H9 (cell line): ENCODE measurements around the gene ZNF502. TPM values are rescaled to one million over a fixed set of nuclear protein-coding genes. Genes with fewer than 3 reads are reported as not detected.

ENCODE experiments used
- DNase-seq: peaks from one replicate; pipeline ENCODE4 v3.0.0-alpha.2; 2017
- H2AFZ ChIP-seq: one replicate; pipeline ENCODE4 v1.6.1; 2013; ENCODE audit warnings: mild to moderate bottlenecking, low read length, control low read depth, moderate library complexity
- H2AK5ac ChIP-seq: 2 replicates; pipeline ENCODE4 v1.6.1; 2013; ENCODE audit warnings: low read length, control low read depth, mixed read lengths; ENCODE audit not compliant: insufficient read length
- H2BK120ac ChIP-seq: one replicate; pipeline ENCODE4 v1.6.1; 2013; ENCODE audit warnings: low read depth, mild to moderate bottlenecking, low read length, control low read depth, inconsistent platforms; ENCODE audit not compliant: poor library complexity, severe bottlenecking
- H2BK12ac ChIP-seq: 2 replicates; pipeline ENCODE4 v1.6.1; 2013; ENCODE audit warnings: low read length, control low read depth, mixed read lengths, low read depth; ENCODE audit not compliant: insufficient read length
- H2BK15ac ChIP-seq: 2 replicates; pipeline ENCODE4 v1.6.1; 2013; ENCODE audit warnings: low read depth, low read length, control low read depth
- H2BK20ac ChIP-seq: one replicate; pipeline ENCODE4 v1.6.1; 2013; ENCODE audit warnings: low read depth, mild to moderate bottlenecking, low read length, control low read depth, inconsistent platforms; ENCODE audit not compliant: poor library complexity, severe bottlenecking
- H2BK5ac ChIP-seq: 2 replicates; pipeline ENCODE4 v1.6.1; 2013; ENCODE audit warnings: low read length, control low read depth, mixed read lengths; ENCODE audit not compliant: insufficient read length
- H3K14ac ChIP-seq: 2 replicates; pipeline ENCODE4 v1.6.1; 2013; ENCODE audit warnings: low read length, control low read depth; ENCODE audit not compliant: insufficient read depth
- H3K18ac ChIP-seq: 2 replicates; pipeline ENCODE4 v1.6.1; 2013; ENCODE audit warnings: low read depth, mild to moderate bottlenecking, mixed read lengths, low read length, control low read depth; ENCODE audit not compliant: insufficient read length
- H3K23ac ChIP-seq: 2 replicates; pipeline ENCODE4 v1.6.1; 2013; ENCODE audit warnings: low read length, control low read depth, mixed read lengths, low read depth; ENCODE audit not compliant: insufficient read length
- H3K23me2 ChIP-seq: 2 replicates; pipeline ENCODE4 v1.6.1; 2013; ENCODE audit warnings: low read depth, mild to moderate bottlenecking, mixed read lengths, low read length, control low read depth; ENCODE audit not compliant: insufficient read length, poor library complexity, severe bottlenecking
- H3K27ac ChIP-seq: 2 replicates; pipeline ENCODE4 v1.5.1; 2013; ENCODE audit warnings: low read length, control low read depth, mixed read lengths, low read depth; ENCODE audit not compliant: insufficient read length
- H3K27me3 ChIP-seq: 2 replicates; pipeline ENCODE4 v1.6.1; 2013; ENCODE audit warnings: low read length, control low read depth, inconsistent platforms; ENCODE audit not compliant: insufficient read depth
- H3K4ac ChIP-seq: 2 replicates; pipeline ENCODE4 v1.6.1; 2013; ENCODE audit warnings: low read depth, mild to moderate bottlenecking, control low read depth, inconsistent platforms, low read length, moderate library complexity
- H3K4me1 ChIP-seq: 2 replicates; pipeline ENCODE4 v1.6.1; 2013; ENCODE audit warnings: low read length, control low read depth, inconsistent platforms; ENCODE audit not compliant: insufficient read depth
- H3K4me2 ChIP-seq: 2 replicates; pipeline ENCODE4 v1.6.1; 2013; ENCODE audit warnings: low read length, control low read depth, mixed read lengths; ENCODE audit not compliant: insufficient read length, insufficient read depth
- H3K56ac ChIP-seq: 2 replicates; pipeline ENCODE4 v1.6.1; 2013; ENCODE audit warnings: low read depth, mild to moderate bottlenecking, mixed read lengths, low read length, control low read depth; ENCODE audit not compliant: insufficient read length
- H3K79me1 ChIP-seq: 2 replicates; pipeline ENCODE4 v1.6.1; 2013; ENCODE audit warnings: low read depth, mild to moderate bottlenecking, moderate library complexity, low read length, control low read depth, inconsistent platforms; ENCODE audit not compliant: insufficient read depth, poor library complexity, severe bottlenecking
- H3K79me2 ChIP-seq: 2 replicates; pipeline ENCODE4 v1.6.1; 2013; ENCODE audit warnings: low read length, control low read depth, inconsistent platforms; ENCODE audit not compliant: insufficient read depth
- H3K9ac ChIP-seq: 2 replicates; pipeline ENCODE4 v1.6.1; 2013; ENCODE audit warnings: low read length, control low read depth, mixed read lengths; ENCODE audit not compliant: insufficient read length; ENCODE audit errors: extremely low read depth
- H3K9me3 ChIP-seq: one replicate; pipeline ENCODE4 v1.6.1; 2013; ENCODE audit warnings: low read depth, low read length, inconsistent platforms; ENCODE audit not compliant: control insufficient read depth
- H3T11ph ChIP-seq: one replicate; pipeline ENCODE4 v1.6.1; 2013; ENCODE audit warnings: mild to moderate bottlenecking, low read length, control low read depth, inconsistent platforms
- H4K20me1 ChIP-seq: one replicate; pipeline ENCODE4 v1.6.1; 2013; ENCODE audit not compliant: control insufficient read depth, insufficient read length, insufficient read depth
- H4K5ac ChIP-seq: 2 replicates; pipeline ENCODE4 v1.6.1; 2013; ENCODE audit warnings: low read depth, mild to moderate bottlenecking, mixed read lengths, low read length, control low read depth; ENCODE audit not compliant: insufficient read length
- H4K8ac ChIP-seq: replicated peaks from 2 replicates; pipeline ENCODE4 v1.6.1; 2013; ENCODE audit warnings: low read length, control low read depth, mixed read lengths, low read depth; ENCODE audit not compliant: insufficient read length
- H4K91ac ChIP-seq: 2 replicates; pipeline ENCODE4 v1.6.1; 2013; ENCODE audit warnings: low read depth, mild to moderate bottlenecking, moderate library complexity, mixed read lengths, low read length, control low read depth; ENCODE audit not compliant: insufficient read length
- H3K27ac Mint-ChIP-seq, 3 experiments: 2 replicates in 2 of 3; 3 replicates in 1 of 3; pipeline ENCODE4 v1.8.0; 2020 to 2021; ENCODE audit warnings: mixed read lengths in 3 of 3, mild to moderate bottlenecking in 1 of 3, moderate library complexity in 1 of 3
- H3K27me3 Mint-ChIP-seq: 2 replicates; pipeline ENCODE4 v1.8.0; 2021; ENCODE audit warnings: low read depth, mild to moderate bottlenecking, moderate library complexity, mixed read lengths
- H3K36me3 Mint-ChIP-seq, 3 experiments: 2 replicates in 2 of 3; 3 replicates in 1 of 3; pipeline ENCODE4 v1.8.0; 2020 to 2021; ENCODE audit warnings: low read depth in 3 of 3, mixed read lengths in 3 of 3; ENCODE audit not compliant: insufficient read depth in 1 of 3
- H3K4me1 Mint-ChIP-seq, 2 experiments: 2 replicates each; pipeline ENCODE4 v1.8.0; 2020; ENCODE audit warnings: mixed read lengths in 2 of 2
- H3K4me3 Mint-ChIP-seq, 2 experiments: 2 replicates in 1 of 2; 3 replicates in 1 of 2; pipeline ENCODE4 v1.8.0; 2020 to 2021; ENCODE audit warnings: mild to moderate bottlenecking in 2 of 2, mixed read lengths in 2 of 2, moderate library complexity in 1 of 2
- H3K9me3 Mint-ChIP-seq, 2 experiments: 2 replicates in 1 of 2; 3 replicates in 1 of 2; pipeline ENCODE4 v1.8.0; 2020; ENCODE audit warnings: mild to moderate bottlenecking in 2 of 2, mixed read lengths in 2 of 2, moderate library complexity in 1 of 2
- WGBS: extraction: QIAGEN DNeasy Blood & Tissue Kit; methylation state at CpG from one replicate; pipeline ENCODE4 v1.1.7; 2013; ENCODE audit warnings: missing lambda C conversion rate, low lambda C conversion rate, mixed read lengths; ENCODE audit not compliant: insufficient read length; ENCODE audit errors: extremely low coverage; 5-methylcytosine and 5-hydroxymethylcytosine counted together
- total RNA-seq: library from RNA; stranded (reverse); gene quantifications from 2 replicates; pipeline ENCODE4 v1.2.1, GENCODE V29; 2021
- TF ChIP-seq, protein P1 (sequence below): fragments of 200-600 bp; sonication (generic); conservative IDR thresholded peaks from 3 replicates; pipeline ENCODE4 v1.8.0; 2021; ENCODE audit warnings: antibody characterized with exemption, mild to moderate bottlenecking

The ZNF502 gene
- total RNA-seq, 1 experiment from 2014 or later, result not detected

DNA sequence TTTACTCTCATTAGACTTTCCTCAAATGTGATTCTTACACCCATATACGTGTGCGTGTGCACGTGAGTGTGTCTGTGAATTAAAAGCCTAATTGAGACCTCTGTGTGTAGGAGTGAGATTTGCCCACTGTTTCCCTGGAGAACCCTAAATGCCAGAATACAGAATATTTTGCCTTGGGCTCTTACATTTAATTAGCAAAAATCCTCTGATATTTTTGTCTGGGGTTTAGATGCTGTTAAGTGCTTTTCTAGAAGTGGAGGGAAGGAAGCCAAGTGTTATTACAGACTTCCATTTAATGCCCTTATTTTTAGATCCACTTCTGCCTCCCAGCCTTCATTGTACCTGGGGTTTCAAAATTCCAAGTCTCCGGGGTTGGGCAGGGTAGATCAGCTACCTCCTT lies 46.1 kb upstream of the ZNF502 start:
- no peak overlapping the region for H3K14ac ChIP-seq
- no peak overlapping the region for H2AK5ac ChIP-seq
- no peak overlapping the region for H2BK20ac ChIP-seq
- H3K9me3 ChIP-seq, result no peaks in the 10 kb centered on the region
- no peak overlapping the region for H3K4ac ChIP-seq
- H3K79me1 ChIP-seq, result no peaks in the 10 kb centered on the region
- no peak overlapping the region for H3K4me2 ChIP-seq
- no peaks in the 10 kb centered on the region for H3K27me3 Mint-ChIP-seq
- H3K27ac Mint-ChIP-seq, result no peak overlapping the region
- H4K20me1 ChIP-seq, result no peaks in the 10 kb centered on the region
- peaks cover 8 to 16% (median 11%) of the 10 kb centered on the region in 3 experiments; a peak in 6 of 7 replicates for H3K36me3 Mint-ChIP-seq
- H2BK12ac ChIP-seq, result no peak overlapping the region
- no peak overlapping the region for H4K5ac ChIP-seq
- H3K23me2 ChIP-seq, result no peaks in the 10 kb centered on the region
- no peak overlapping the region for H4K8ac ChIP-seq
- no peak overlapping the region for H4K91ac ChIP-seq
- no peak overlapping the region for H2BK120ac ChIP-seq
- H2BK5ac ChIP-seq, result no peak overlapping the region
- TF ChIP-seq, protein P1, sequence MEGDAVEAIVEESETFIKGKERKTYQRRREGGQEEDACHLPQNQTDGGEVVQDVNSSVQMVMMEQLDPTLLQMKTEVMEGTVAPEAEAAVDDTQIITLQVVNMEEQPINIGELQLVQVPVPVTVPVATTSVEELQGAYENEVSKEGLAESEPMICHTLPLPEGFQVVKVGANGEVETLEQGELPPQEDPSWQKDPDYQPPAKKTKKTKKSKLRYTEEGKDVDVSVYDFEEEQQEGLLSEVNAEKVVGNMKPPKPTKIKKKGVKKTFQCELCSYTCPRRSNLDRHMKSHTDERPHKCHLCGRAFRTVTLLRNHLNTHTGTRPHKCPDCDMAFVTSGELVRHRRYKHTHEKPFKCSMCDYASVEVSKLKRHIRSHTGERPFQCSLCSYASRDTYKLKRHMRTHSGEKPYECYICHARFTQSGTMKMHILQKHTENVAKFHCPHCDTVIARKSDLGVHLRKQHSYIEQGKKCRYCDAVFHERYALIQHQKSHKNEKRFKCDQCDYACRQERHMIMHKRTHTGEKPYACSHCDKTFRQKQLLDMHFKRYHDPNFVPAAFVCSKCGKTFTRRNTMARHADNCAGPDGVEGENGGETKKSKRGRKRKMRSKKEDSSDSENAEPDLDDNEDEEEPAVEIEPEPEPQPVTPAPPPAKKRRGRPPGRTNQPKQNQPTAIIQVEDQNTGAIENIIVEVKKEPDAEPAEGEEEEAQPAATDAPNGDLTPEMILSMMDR, result no peak
- H2BK15ac ChIP-seq, result no peak overlapping the region
- WGBS, result no CpG with 5 or more reads among the region's 4 CpGs
- peaks cover 3 to 6% of the 10 kb centered on the region in 2 experiments; a peak in 3 of 5 replicates for H3K9me3 Mint-ChIP-seq
- H3K18ac ChIP-seq, result no peak overlapping the region
- H3K27me3 ChIP-seq, result no peaks in the 10 kb centered on the region
- no peak overlapping the region for H3K27ac ChIP-seq
- H3K4me3 Mint-ChIP-seq, result no peak overlapping the region
- no peak overlapping the region for H3K9ac ChIP-seq
- no peak overlapping the region for H2AFZ ChIP-seq
- H3K23ac ChIP-seq, result no peak overlapping the region
- no peak overlapping the region for H3T11ph ChIP-seq
- DNase-seq, result no peak
- no peak overlapping the region for H3K56ac ChIP-seq
- no peaks in the 10 kb centered on the region for H3K79me2 ChIP-seq
- no peaks in the 10 kb centered on the region for H3K4me1 ChIP-seq
- no peaks in the 10 kb centered on the region for H3K4me1 Mint-ChIP-seq
